HCT116 (cell line): ENCODE results near the gene APOL3. TPM values are rescaled to one million over a fixed set of nuclear protein-coding genes. Genes with fewer than 3 reads are reported as not detected.

Experiments used
- ATAC-seq: fragments of 200-7000 bp; cut with Tn5 transposase; 2 replicates; pipeline ENCODE4 v1.9.1; 2020; ENCODE audit warnings: mild to moderate bottlenecking, moderate library complexity
- BruUV-seq: library from RNA; stranded (reverse); fragments of 400-500 nt; replicated peaks from 2 replicates; lab custom pipeline; 2021; lab: Mats Ljungman, UMichigan
- CTCF ChIA-PET: fragments of 300-600 bp; sonication (Branson Sonifier 250); formaldehyde crosslinking; loops from one replicate; lab custom pipeline; 2021; ENCODE audit warnings: antibody characterized with exemption; lab: Charles Lee
- POLR2A ChIA-PET: fragments of 300-600, 350-600 bp; sonication (Branson Sonifier 250); formaldehyde crosslinking; loops from one replicate; lab custom pipeline; 2021; ENCODE audit warnings: antibody characterized with exemption; lab: Charles Lee
- RAD21 ChIA-PET, 2 experiments: fragments of 300-600 bp; sonication (Branson Sonifier 250); formaldehyde crosslinking; loops; one replicate each; lab custom pipeline; 2023; ENCODE audit warnings: low total read pairs in 2 of 2; ENCODE audit not compliant: uncharacterized antibody in 2 of 2, unreplicated experiment in 2 of 2, low non-redundant PET in 1 of 2; lab: Charles Lee
- DNase-seq: peaks from one replicate; pipeline ENCODE4 v3.0.0-alpha.2; 2010; ENCODE audit warnings: low read depth, low spot score
- H2AFZ ChIP-seq: fragments of 200-600 bp; shearing (Covaris generic), sonication (generic); 2 replicates; pipeline ENCODE4 v1.6.1; 2017; ENCODE audit warnings: low read depth, mixed run types, mixed read lengths, antibody characterized with exemption, low read length; ENCODE audit not compliant: poor library complexity, severe bottlenecking
- H3K27ac ChIP-seq: 2 replicates; pipeline ENCODE4 v1.5.1; 2012; ENCODE audit warnings: low read depth, low read length
- H3K27me3 ChIP-seq: fragments of 200-600 bp; sonication (generic); 2 replicates; pipeline ENCODE4 v1.6.1; 2016; ENCODE audit warnings: mixed run types, low read length, mixed read lengths; ENCODE audit not compliant: insufficient read depth
- H3K36me3 ChIP-seq, 2 experiments: fragments of 200-500 bp in 1 of 2; fragments of 200-600 bp in 1 of 2; sonication (Bioruptor generic) in 1 of 2; sonication (generic) in 1 of 2; 2 replicates each; pipeline versions ENCODE4 v1.5.1 to v1.6.1; 2014 to 2016; ENCODE audit warnings: low read length in 2 of 2, inconsistent platforms in 1 of 2, mixed read lengths in 1 of 2, mixed run types in 1 of 2; ENCODE audit not compliant: insufficient read depth in 2 of 2, control insufficient read depth in 1 of 2
- H3K4me1 ChIP-seq, 2 experiments: fragments of 200-600 bp in 1 of 2; sonication (generic) in 1 of 2; 2 replicates each; pipeline versions ENCODE4 v1.5.1 to v1.6.1; 2012 to 2017; ENCODE audit warnings: low read length in 2 of 2, inconsistent platforms in 1 of 2, mild to moderate bottlenecking in 1 of 2, mixed read lengths in 1 of 2, mixed run types in 1 of 2, moderate library complexity in 1 of 2; ENCODE audit not compliant: insufficient read depth in 2 of 2, control insufficient read depth in 1 of 2
- H3K4me2 ChIP-seq: fragments of 200-600 bp; sonication (generic); 2 replicates; pipeline ENCODE4 v1.6.1; 2017; ENCODE audit warnings: mixed run types, low read length, mixed read lengths
- H3K4me3 ChIP-seq, 2 experiments: fragments of 200-600 bp in 1 of 2; sonication (generic) in 1 of 2; replicated peaks in 1 of 2; 2 replicates each; pipeline ENCODE4 v1.5.1; 2011 to 2016; ENCODE audit warnings: low read length in 2 of 2, control low read depth in 1 of 2, low read depth in 1 of 2, mild to moderate bottlenecking in 1 of 2, mixed read lengths in 1 of 2, mixed run types in 1 of 2
- H3K79me2 ChIP-seq: fragments of 200-600 bp; sonication (generic); 2 replicates; pipeline ENCODE4 v1.6.1; 2017; ENCODE audit warnings: mild to moderate bottlenecking, mixed run types, low read length, moderate library complexity, mixed read lengths; ENCODE audit not compliant: insufficient read depth
- H3K9ac ChIP-seq: fragments of 200-600 bp; sonication (generic); 2 replicates; pipeline ENCODE4 v1.6.1; 2016; ENCODE audit warnings: low read length, mixed read lengths
- H3K9me2 ChIP-seq: fragments of 200-600 bp; sonication (generic), shearing (Covaris generic); 2 replicates; pipeline ENCODE4 v1.6.1; 2017; ENCODE audit warnings: mixed run types, mild to moderate bottlenecking, moderate library complexity; ENCODE audit not compliant: insufficient read depth
- H3K9me3 ChIP-seq, 2 experiments: fragments of 200-500 bp in 1 of 2; fragments of 200-600 bp in 1 of 2; sonication (Bioruptor generic) in 1 of 2; sonication (generic) in 1 of 2; 2 replicates each; pipeline ENCODE4 v1.6.1; 2014 to 2017; ENCODE audit warnings: low read length in 2 of 2, mixed read lengths in 2 of 2, inconsistent platforms in 1 of 2, low read depth in 1 of 2, mild to moderate bottlenecking in 1 of 2, mixed run types in 1 of 2, moderate library complexity in 1 of 2; ENCODE audit not compliant: control insufficient read depth in 1 of 2, insufficient read depth in 1 of 2
- H4K20me1 ChIP-seq: fragments of 200-600 bp; sonication (generic), shearing (Covaris generic); 2 replicates; pipeline ENCODE4 v1.6.1; 2017; ENCODE audit warnings: mixed run types, mild to moderate bottlenecking, moderate library complexity; ENCODE audit not compliant: insufficient read depth
- ATF3 ChIP-seq: IDR thresholded peaks from 2 replicates; pipeline ENCODE4 v1.6.1; 2012
- CEBPB ChIP-seq: IDR thresholded peaks from 2 replicates; pipeline ENCODE4 v1.6.1; 2012; ENCODE audit warnings: low read depth
- CTCF ChIP-seq, 3 experiments: fragments of 200-600 bp in 1 of 3; sonication (generic) in 1 of 3; IDR thresholded peaks in 2 of 3; conservative IDR thresholded peaks in 1 of 3; 2 replicates each; pipeline ENCODE4 v1.5.1; 2012 to 2017; ENCODE audit warnings: low read depth in 2 of 3, low read length in 2 of 3, antibody characterized with exemption in 1 of 3, borderline replicate concordance in 1 of 3, control low read depth in 1 of 3, mild to moderate bottlenecking in 1 of 3, mixed read lengths in 1 of 3, mixed run types in 1 of 3, moderate library complexity in 1 of 3; ENCODE audit not compliant: insufficient read depth in 1 of 3
- EGR1 ChIP-seq: IDR thresholded peaks from 2 replicates; pipeline ENCODE4 v1.6.1; 2012; ENCODE audit warnings: low read depth
- ELF1 ChIP-seq: IDR thresholded peaks from 2 replicates; pipeline ENCODE4 v1.6.1; 2012; ENCODE audit warnings: low read depth, borderline replicate concordance
- EZH2 ChIP-seq: fragments of 200-600 bp; sonication (generic); IDR thresholded peaks from 2 replicates; pipeline ENCODE4 v1.6.1; 2017; ENCODE audit warnings: antibody characterized with exemption, mixed run types
- EZH2phosphoT487 ChIP-seq: fragments of 200-600 bp; IDR thresholded peaks from 2 replicates; pipeline ENCODE4 v1.6.1; 2018; ENCODE audit warnings: antibody characterized with exemption, borderline replicate concordance
- POLR2A ChIP-seq: IDR thresholded peaks from 2 replicates; pipeline ENCODE4 v1.7.0; 2011; ENCODE audit warnings: borderline replicate concordance; ENCODE audit not compliant: insufficient read depth, insufficient read length; ENCODE audit errors: extremely low read depth
- RAD21 ChIP-seq: IDR thresholded peaks from 2 replicates; pipeline ENCODE4 v1.6.1; 2012; ENCODE audit warnings: low read depth, mild to moderate bottlenecking
- SP1 ChIP-seq: IDR thresholded peaks from 2 replicates; pipeline ENCODE4 v1.6.1; 2012; ENCODE audit warnings: low read depth
- YY1 ChIP-seq: IDR thresholded peaks from 2 replicates; pipeline ENCODE4 v1.6.1; 2011; ENCODE audit warnings: low read length, low read depth, moderate library complexity, mild to moderate bottlenecking; ENCODE audit not compliant: insufficient replicate concordance; ENCODE audit errors: extremely low read depth
- ZBTB33 ChIP-seq: IDR thresholded peaks from 2 replicates; pipeline ENCODE4 v1.6.1; 2011; ENCODE audit warnings: mild to moderate bottlenecking, low read length, moderate library complexity; ENCODE audit not compliant: insufficient replicate concordance; ENCODE audit errors: extremely low read depth
- ZFX ChIP-seq: fragments of 450-650 bp; IDR thresholded peaks from 2 replicates; pipeline ENCODE4 v1.6.1; 2017
- intact Hi-C: fragments of 100-400 bp; cut with micrococcal nuclease; formaldehyde crosslinking; loops from 2 replicates; pipeline ENCODE4 v1.10.0; 2022
- total RNA-seq: library from RNA; stranded (reverse); gene quantifications from one replicate; pipeline ENCODE4 v1.2.1, GENCODE V29; 2021; ENCODE audit not compliant: unreplicated experiment
- TF ChIP-seq, protein P1 (sequence below): IDR thresholded peaks from 2 replicates; pipeline ENCODE4 v1.6.1; 2012
- TF ChIP-seq, protein P2 (sequence below): IDR thresholded peaks from 2 replicates; pipeline ENCODE4 v1.6.1; 2012; ENCODE audit warnings: low read depth

The APOL3 gene
- total RNA-seq, 1 experiment from 2014 or later = 0.49 TPM

- Histone ChIP-seq H3K27ac (no peak overlapping the region), H3K79me2 (no peaks in the 10 kb centered on the region), H3K4me2 (no peak overlapping the region), H3K36me3 (no peaks in the 10 kb centered on the region), H3K9ac (no peak overlapping the region), H4K20me1 (no peaks in the 10 kb centered on the region), H3K9me2 (no peaks in the 10 kb centered on the region), H3K4me3 (no peak overlapping the region), H3K9me3 (no peaks in the 10 kb centered on the region), H3K27me3 (peaks cover 16% of the 10 kb centered on the region), H2AFZ (no peak overlapping the region)
- ChIA-PET RAD21 (no interaction called here), CTCF (no interaction called here), POLR2A (interaction anchor here (0.6 kb wide), 1 partner anchor 815 kb away, joined by 4 read pairs; no protein-coding TSS in a partner anchor)
- ATAC-seq (no peak), DNase-seq (no peak)
- TF ChIP-seq, protein P1, sequence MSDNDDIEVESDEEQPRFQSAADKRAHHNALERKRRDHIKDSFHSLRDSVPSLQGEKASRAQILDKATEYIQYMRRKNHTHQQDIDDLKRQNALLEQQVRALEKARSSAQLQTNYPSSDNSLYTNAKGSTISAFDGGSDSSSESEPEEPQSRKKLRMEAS = no peak
- TF ChIP-seq CTCF (IDR thresholded peaks at IDR 0.05 in 2 of 3, conservative IDR thresholded peaks at IDR 0.05 in 1 of 3; ENCODE audit: borderline replicate concordance in 1 of 3, insufficient read depth in 1 of 3, low read depth in 2 of 3, low read length in 2 of 3) (no peak), EGR1 (no peak), CEBPB (no peak), YY1 (no peak), EZH2phosphoT487 (no peak), RAD21 (no peak), SP1 (no peak), ELF1 (no peak), EZH2 (no peak), POLR2A (no peak), ATF3 (no peak), ZFX (no peak), ZBTB33 (no peak)
- TF ChIP-seq, protein P2, sequence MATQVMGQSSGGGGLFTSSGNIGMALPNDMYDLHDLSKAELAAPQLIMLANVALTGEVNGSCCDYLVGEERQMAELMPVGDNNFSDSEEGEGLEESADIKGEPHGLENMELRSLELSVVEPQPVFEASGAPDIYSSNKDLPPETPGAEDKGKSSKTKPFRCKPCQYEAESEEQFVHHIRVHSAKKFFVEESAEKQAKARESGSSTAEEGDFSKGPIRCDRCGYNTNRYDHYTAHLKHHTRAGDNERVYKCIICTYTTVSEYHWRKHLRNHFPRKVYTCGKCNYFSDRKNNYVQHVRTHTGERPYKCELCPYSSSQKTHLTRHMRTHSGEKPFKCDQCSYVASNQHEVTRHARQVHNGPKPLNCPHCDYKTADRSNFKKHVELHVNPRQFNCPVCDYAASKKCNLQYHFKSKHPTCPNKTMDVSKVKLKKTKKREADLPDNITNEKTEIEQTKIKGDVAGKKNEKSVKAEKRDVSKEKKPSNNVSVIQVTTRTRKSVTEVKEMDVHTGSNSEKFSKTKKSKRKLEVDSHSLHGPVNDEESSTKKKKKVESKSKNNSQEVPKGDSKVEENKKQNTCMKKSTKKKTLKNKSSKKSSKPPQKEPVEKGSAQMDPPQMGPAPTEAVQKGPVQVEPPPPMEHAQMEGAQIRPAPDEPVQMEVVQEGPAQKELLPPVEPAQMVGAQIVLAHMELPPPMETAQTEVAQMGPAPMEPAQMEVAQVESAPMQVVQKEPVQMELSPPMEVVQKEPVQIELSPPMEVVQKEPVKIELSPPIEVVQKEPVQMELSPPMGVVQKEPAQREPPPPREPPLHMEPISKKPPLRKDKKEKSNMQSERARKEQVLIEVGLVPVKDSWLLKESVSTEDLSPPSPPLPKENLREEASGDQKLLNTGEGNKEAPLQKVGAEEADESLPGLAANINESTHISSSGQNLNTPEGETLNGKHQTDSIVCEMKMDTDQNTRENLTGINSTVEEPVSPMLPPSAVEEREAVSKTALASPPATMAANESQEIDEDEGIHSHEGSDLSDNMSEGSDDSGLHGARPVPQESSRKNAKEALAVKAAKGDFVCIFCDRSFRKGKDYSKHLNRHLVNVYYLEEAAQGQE = no peak
- TF ChIP-seq, all 23 proteins: peak for 0
- intact Hi-C loops = no loop called here
- BruUV-seq = no TSS peak
- no peaks in the 10 kb centered on the region for H3K4me1 ChIP-seq
These were observed 49.7 kb upstream of the APOL3 start for GRCh38 chr22:36210224-36210623.
